ENCODE data around the gene CRABP1.

GRCh38 chr15:78360958-78361718 is 21.0 kb downstream of the CRABP1 start:
- TF ChIP-seq CTCF (IDR thresholded peaks at IDR 0.05 in 8 of 11, conservative IDR thresholded peaks at IDR 0.05 in 3 of 11) (no peak), POLR2A (IDR thresholded peaks at IDR 0.05) (no peak)

Measured in spleen (tissue), 7 donors.